Umbilical cord (tissue), 2 donors: Measurements from ENCODE around the gene BCL2L1. TPM values are rescaled to one million over a fixed set of nuclear protein-coding genes. Genes with fewer than 3 reads are reported as not detected.

Source experiments
- DNase-seq: peaks from one replicate; pipeline ENCODE4 v3.0.0-alpha.2; 2015; ENCODE audit warnings: low spot score
- total RNA-seq: library from RNA; depleted of rRNA; stranded (reverse); fragments of >200 nt; gene quantifications from one replicate; pipeline ENCODE4 v1.2.3, GENCODE V29; 2014; ENCODE audit warnings: low replicate concordance; ENCODE audit not compliant: insufficient read depth

The BCL2L1 gene
- total RNA-seq, 1 donor from 2014 or later, result 37.8 TPM

GRCh38 chr20:31615416-31615815, 107.3 kb downstream of the BCL2L1 start:
- DNase-seq, result no peak

Other genes with a start within 250 kb of the BCL2L1 start
- gene DEFB124, start 247.7 kb downstream of the BCL2L1 start, total RNA-seq, result not detected
- gene REM1, start 247.6 kb downstream of the BCL2L1 start, total RNA-seq, result not detected
- gene HM13, start 208.4 kb downstream of the BCL2L1 start, total RNA-seq, result 42.1 TPM
- gene ID1, start 117.6 kb downstream of the BCL2L1 start, total RNA-seq, result 224 TPM
- gene COX4I2, start 85.0 kb downstream of the BCL2L1 start, total RNA-seq, result 7.9 TPM
- gene TPX2, start 16.4 kb upstream of the BCL2L1 start, total RNA-seq, result 5.3 TPM
- 0.72 TPM for gene MYLK2, start 96.5 kb upstream of the BCL2L1 start, total RNA-seq
- 0.72 TPM for gene FOXS1, start 122.7 kb upstream of the BCL2L1 start, total RNA-seq
- 6.0 TPM for gene DUSP15, start 147.7 kb upstream of the BCL2L1 start, total RNA-seq
- gene TTLL9, start 147.8 kb upstream of the BCL2L1 start, total RNA-seq, result 5.8 TPM
- 1.2 TPM for gene PDRG1, start 229.2 kb upstream of the BCL2L1 start, total RNA-seq
- gene XKR7, start 245.3 kb upstream of the BCL2L1 start, total RNA-seq, result 0.48 TPM